Cardiac muscle cell (in vitro differentiated cells and primary cell): ENCODE measurements around the gene FOSB. TPM values are rescaled to one million over a fixed set of nuclear protein-coding genes. Genes with fewer than 3 reads are reported as not detected.

Experiments used
- DNase-seq, 2 donors: peaks; one replicate each; pipeline versions ENCODE4 v3.0.0 to v3.0.0-alpha.2; 2010 to 2017; ENCODE audit warnings: low read depth in 1 of 2, low spot score in 1 of 2
- H3K27ac ChIP-seq: fragments of 200-600 bp; sonication (generic); 2 replicates; pipeline ENCODE4 v1.5.1; 2016
- H3K27me3 ChIP-seq: fragments of 200-600 bp; sonication (generic); 2 replicates; pipeline ENCODE4 v1.6.0; 2016; ENCODE audit warnings: control low read depth
- H3K36me3 ChIP-seq: fragments of 200-600 bp; sonication (generic); 2 replicates; pipeline ENCODE4 v1.5.1; 2016; ENCODE audit warnings: control low read depth
- H3K4me1 ChIP-seq: fragments of 200-600 bp; sonication (generic); 2 replicates; pipeline ENCODE4 v1.8.1; 2017; ENCODE audit warnings: low read depth, mild to moderate bottlenecking, mixed run types
- H3K4me3 ChIP-seq: fragments of 200-600 bp; sonication (generic); 2 replicates; pipeline ENCODE4 v1.5.1; 2016; ENCODE audit warnings: mild to moderate bottlenecking
- H3K9me3 ChIP-seq: fragments of 200-600 bp; sonication (generic); 2 replicates; pipeline ENCODE4 v1.5.1; 2017; ENCODE audit warnings: low read depth, mild to moderate bottlenecking, control low read depth
- CTCF ChIP-seq: IDR thresholded peaks from 2 replicates; pipeline ENCODE4 v1.5.1; 2012; ENCODE audit warnings: low read depth, mild to moderate bottlenecking, low read length
- polyA plus RNA-seq: library from polyadenylated mRNA; unstranded; fragments of >200 nt; fragmentation: Nextera tagmentation; extraction: Ambion mirVana; gene quantifications from 2 replicates; pipeline ENCODE4 v1.2.1, GENCODE V29; 2016
- total RNA-seq: library from RNA; depleted of rRNA; stranded (reverse); fragments of >200 nt; gene quantifications from 2 replicates; pipeline ENCODE4 v1.2.3, GENCODE V29; 2016

FOSB gene
- total and polyA plus RNA-seq, 2 experiments from 2014 or later: 1.7 to 4.5 TPM

GRCh38 chr19:45464852-45465441 lies 2.8 kb upstream of the FOSB start:
- Histone ChIP-seq H3K4me1 (peaks cover under 1% of the 10 kb centered on the region), H3K27ac (no peak overlapping the region), H3K9me3 (no peaks in the 10 kb centered on the region), H3K4me3 (no peak overlapping the region), H3K27me3 (no peaks in the 10 kb centered on the region), H3K36me3 (no peaks in the 10 kb centered on the region)
- no peak for DNase-seq
- no peak for TF ChIP-seq CTCF

- TF ChIP-seq CTCF: no peak
- Histone ChIP-seq H3K9me3 (no peaks in the 10 kb centered on the region), H3K4me1 (peaks cover 10% of the 10 kb centered on the region), H3K36me3 (no peaks in the 10 kb centered on the region), H3K27ac (no peak overlapping the region), H3K4me3 (peak overlapping the region; percentile 65), H3K27me3 (no peaks in the 10 kb centered on the region)
- DNase-seq: peak in 1 of 2 donors; percentile 31
Observed at GRCh38 chr19:45467115-45467455, 711 bp upstream of the FOSB start.

- no peaks in the 10 kb centered on the region for H3K9me3 ChIP-seq
- peak overlapping the region; percentile 65 for H3K4me3 ChIP-seq
- peaks cover 14% of the 10 kb centered on the region for H3K4me1 ChIP-seq
- H3K36me3 ChIP-seq: no peaks in the 10 kb centered on the region
- H3K27me3 ChIP-seq: no peaks in the 10 kb centered on the region
- H3K27ac ChIP-seq: peak overlapping the region; percentile 88
- TF ChIP-seq CTCF: no peak
- DNase-seq: peak; percentile 44 to 53
Observed at GRCh38 chr19:45468159-45468651, 409 bp downstream of the FOSB start.

GRCh38 chr19:45468803-45469131 lies 971 bp downstream of the FOSB start:
- no peak for DNase-seq
- Histone ChIP-seq H3K27ac (peak overlapping the region; percentile 88), H3K36me3 (no peaks in the 10 kb centered on the region), H3K4me1 (peaks cover 14% of the 10 kb centered on the region), H3K4me3 (peak overlapping the region; percentile 65), H3K27me3 (no peaks in the 10 kb centered on the region), H3K9me3 (no peaks in the 10 kb centered on the region)
- TF ChIP-seq CTCF: no peak

- no peaks in the 10 kb centered on the region for H3K36me3 ChIP-seq
- peaks cover 14% of the 10 kb centered on the region for H3K4me1 ChIP-seq
- H3K9me3 ChIP-seq: no peaks in the 10 kb centered on the region
- H3K27ac ChIP-seq: peak overlapping the region; percentile 88
- H3K27me3 ChIP-seq: no peaks in the 10 kb centered on the region
- peak overlapping the region; percentile 65 for H3K4me3 ChIP-seq
- DNase-seq: peak; percentile 96 to 97
- no peak for TF ChIP-seq CTCF
Observed at GRCh38 chr19:45469132-45469944, 1.5 kb downstream of the FOSB start.
